AG09309 (cell line): ENCODE results near the gene RAPGEF1.

Source experiments
- DNase-seq: peaks from one replicate; pipeline ENCODE4 v3.0.0-alpha.2; 2010; ENCODE audit warnings: low read depth
- H3K4me3 ChIP-seq: 2 replicates; pipeline ENCODE4 v1.5.1; 2011; ENCODE audit warnings: mild to moderate bottlenecking, low read depth, low read length, moderate library complexity; ENCODE audit not compliant: control insufficient read depth
- CTCF ChIP-seq: IDR thresholded peaks from 2 replicates; pipeline ENCODE4 v1.5.1; 2011; ENCODE audit warnings: mild to moderate bottlenecking, low read depth, low read length, inconsistent platforms; ENCODE audit not compliant: insufficient read depth, control insufficient read depth; ENCODE audit errors: missing control alignments

Gene RAPGEF1

GRCh38 chr9:131752231-131752884 is 12.5 kb upstream of the RAPGEF1 start:
- no peak for TF ChIP-seq CTCF
- no peak for DNase-seq
- H3K4me3 ChIP-seq, result no peak overlapping the region

DNA sequence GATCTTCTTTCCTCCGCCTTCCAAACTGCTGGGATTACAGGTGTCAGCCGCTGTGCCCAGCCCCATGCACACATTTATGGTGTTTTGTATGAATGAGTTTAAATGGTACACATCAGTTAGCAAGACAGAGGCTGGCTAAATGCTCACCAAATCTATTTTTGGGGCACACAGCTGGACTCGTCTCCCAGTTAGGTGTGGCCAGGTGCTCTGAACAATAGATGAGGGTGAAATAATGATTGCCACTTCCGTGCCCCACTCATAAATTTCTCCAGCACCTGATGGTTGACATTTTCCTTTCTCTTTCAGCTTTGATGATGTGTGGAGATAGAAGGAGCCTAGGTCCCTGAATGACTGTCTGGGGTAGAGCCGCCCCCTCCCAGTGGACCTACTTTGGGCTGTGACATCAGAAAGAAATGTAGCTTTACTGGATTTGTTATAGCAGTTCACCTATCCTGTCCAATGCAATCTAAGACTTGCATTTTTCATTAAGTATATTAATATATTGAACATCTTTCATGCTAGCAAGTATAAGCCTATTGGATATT is 8.6 kb upstream of the RAPGEF1 start:
- no peak overlapping the region for H3K4me3 ChIP-seq
- no peak for TF ChIP-seq CTCF
- DNase-seq, result no peak

DNA sequence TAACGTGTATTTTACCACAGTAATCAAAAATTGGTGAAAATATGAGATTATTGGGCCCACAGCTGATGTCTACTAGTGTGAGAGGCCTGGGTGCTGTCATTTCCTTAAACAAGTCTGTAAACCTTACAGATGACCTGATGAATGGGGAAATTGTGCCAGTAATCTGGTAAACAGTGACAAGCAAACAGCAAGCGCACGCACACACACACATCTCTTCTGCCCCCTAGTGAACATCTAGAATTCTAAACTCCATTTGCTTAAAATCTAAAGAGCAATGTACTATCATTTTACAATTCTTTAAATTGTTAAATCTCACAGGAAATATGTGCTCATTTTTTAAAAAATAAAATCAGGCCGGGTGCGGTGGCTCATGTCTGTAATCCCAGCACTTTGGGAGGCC is 7.5 kb upstream of the RAPGEF1 start:
- DNase-seq, result peak; percentile 47
- TF ChIP-seq CTCF, result peak; percentile 64
- no peak overlapping the region for H3K4me3 ChIP-seq

DNA sequence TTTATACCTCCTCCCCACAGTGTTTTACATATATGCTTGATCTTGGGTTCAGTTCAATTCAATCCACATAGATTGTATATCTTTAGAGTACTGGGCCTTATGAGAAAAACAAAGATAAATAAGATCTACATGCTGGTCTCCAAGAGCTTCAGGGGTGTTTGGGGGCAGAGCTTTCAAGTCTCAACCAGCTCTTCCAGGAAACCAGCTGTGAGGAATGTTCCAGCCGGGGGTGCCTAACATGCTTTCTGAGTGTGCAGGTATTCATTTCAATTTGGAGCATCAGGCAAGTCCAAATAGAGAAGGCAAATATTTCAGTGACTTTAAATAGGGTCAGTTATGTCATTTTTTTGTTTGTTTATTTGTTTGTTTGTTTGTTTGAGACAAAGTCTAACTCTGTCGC is 5.7 kb upstream of the RAPGEF1 start:
- no peak for DNase-seq
- no peak overlapping the region for H3K4me3 ChIP-seq
- TF ChIP-seq CTCF, result no peak

DNA sequence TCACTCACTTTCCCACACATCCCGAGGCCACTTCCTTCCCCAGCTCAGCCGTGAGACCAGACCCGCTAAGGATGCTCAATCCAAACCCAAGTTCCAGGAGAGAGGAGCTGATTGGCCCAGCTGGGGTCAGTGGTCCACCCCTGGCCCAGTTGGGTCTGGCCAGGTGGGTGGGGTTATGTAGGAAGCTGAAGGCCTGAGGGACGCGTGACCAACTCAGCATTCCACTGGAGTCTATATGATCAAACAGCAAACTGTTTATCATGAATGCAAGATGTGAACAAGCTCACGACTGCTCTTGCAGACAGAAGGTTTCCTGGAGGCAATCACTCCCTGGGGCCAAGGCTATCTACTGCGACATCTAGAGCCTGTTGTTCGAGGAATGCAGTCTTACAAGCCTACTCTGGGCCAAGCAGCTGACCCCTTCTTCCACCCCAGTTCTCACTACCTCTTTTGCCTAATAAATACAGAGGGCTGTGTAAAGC is 4.9 kb upstream of the RAPGEF1 start:
- no peak overlapping the region for H3K4me3 ChIP-seq
- TF ChIP-seq CTCF, result no peak
- DNase-seq, result no peak

GRCh38 chr9:131744171-131744719 is 4.4 kb upstream of the RAPGEF1 start:
- no peak overlapping the region for H3K4me3 ChIP-seq
- DNase-seq, result no peak
- no peak for TF ChIP-seq CTCF
